CD4-positive, alpha-beta T cell treated with Interleukin-4 for 4 hours (primary cell): ENCODE results near the gene VSTM2B.

Experiments used
- DNase-seq: peaks from one replicate; pipeline ENCODE4 v3.0.0-alpha.2; 2020

Gene VSTM2B

DNA sequence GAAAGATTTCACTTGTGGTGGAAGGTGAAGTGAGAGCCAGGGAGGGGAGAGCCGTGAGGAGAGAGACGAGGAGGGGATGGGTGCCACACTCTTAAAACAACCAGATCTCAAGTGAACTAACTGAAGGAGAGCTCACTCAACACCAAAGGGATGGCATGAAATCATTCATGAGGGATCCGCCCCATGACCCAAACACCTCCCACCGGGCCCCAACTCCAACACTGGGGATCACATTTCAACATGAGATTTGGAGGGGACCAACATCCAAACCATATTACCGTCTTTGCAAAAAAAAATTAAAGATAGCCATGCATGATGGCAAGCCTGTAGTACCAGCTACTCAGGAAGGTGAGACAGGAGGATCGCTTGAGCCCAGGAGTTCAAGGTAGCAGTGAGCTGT is 45.4 kb downstream of the VSTM2B start:
- DNase-seq = no peak

DNA sequence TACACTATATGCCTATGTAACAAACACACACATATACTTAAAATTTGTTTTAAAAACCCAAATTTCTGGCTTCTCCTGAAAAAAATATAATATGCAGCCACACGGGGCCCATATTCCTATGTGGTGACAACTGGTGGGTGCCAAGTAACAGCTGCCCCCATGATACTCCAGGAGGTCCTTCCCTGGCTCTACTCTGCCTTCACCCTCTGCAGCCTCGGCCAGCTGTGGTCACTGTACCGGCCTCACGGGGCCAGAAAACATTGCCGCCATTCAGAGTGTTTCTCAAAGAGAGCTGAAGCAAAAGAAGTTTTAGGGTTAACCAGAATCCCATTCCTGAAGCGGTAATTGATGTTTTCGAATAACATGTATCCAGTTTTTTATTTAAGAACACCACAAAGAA is 47.7 kb downstream of the VSTM2B start:
- DNase-seq = no peak

DNA sequence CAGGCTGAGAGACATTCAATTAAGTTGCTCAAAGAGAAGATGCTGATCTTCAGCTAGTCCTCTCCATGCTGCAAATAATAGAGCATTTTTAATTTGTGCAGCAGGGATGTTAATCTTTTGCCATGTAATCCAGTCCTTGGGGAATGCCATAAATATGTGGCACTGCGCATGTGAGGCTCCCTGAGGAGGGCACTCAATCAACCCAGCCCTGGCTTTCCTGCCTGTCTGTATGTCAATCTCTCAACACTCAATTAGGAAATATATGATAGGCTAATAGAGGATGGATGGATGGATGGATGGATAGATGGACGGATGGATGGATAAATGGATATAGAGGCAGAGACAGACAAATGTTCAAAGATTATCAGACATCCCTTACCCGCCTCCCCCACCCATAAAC is 48.7 kb downstream of the VSTM2B start:
- DNase-seq = no peak

DNA sequence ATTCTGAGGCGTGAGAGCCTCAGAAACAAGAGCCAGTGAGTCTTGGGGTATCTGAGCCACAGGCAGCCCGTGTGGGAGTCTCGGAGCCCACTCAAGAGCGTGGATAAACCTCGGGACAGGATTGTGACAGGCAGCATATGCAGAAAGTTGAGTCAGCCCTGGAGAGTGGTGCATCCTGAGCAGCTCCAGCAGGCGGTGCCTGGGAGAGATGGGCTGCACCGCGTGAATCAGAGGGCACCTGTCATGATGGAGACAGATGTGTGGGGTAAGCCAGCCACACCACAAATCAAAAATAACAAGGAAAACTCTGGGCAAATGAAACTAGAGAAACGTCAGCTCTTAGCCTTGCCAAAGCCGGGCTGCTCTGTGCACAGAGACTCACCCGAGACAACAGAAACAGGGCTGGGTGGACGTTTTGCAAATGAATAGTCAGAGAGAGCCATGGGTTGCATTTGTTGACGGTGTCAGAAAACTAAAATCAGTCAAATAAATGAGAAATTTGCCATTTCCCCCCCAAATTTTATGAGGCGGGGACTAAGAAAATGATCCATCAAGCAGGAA is 50.3 kb downstream of the VSTM2B start:
- no peak for DNase-seq

DNA sequence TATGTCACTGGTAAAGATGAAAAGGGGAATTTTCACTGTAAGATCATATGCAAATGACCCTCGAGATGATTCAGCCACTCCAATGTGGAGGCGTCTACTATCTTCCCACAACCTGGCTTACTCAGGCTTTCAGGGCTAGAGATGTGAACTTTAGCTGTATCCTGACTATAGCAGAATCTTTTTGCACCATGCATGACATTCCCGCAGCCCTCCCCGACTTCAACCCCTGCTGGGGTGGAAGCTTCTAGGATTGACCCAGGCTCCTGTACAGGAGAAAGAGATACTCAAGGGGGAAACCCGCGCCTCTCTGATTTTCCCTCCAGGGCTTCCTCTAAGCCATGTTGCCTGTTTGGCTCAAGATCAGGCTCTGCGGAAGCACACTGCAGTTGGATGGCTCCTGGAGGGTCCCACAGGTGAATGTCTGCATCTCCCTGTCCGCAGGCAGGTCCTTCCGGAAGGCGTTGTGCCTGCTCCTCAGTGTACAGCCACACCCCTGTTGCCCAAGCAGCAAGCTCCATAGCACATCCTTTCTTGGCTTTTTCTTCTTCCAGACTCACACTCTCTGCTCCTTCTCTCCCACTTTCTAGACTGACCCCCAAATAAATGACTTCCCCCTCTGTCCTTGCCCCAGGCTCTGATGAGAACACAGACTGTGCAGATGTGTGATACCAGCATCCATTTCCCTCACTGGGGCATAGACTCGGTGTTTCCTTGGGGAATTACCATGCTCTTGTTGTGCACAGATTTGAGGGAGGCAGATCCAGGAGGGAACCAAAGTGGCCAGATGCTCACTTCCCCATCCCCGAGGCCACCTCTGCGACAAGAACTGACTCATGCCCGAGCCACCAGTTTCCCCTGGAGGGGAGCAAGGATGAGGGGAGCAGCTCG is 51.2 kb downstream of the VSTM2B start:
- DNase-seq = no peak

DNA sequence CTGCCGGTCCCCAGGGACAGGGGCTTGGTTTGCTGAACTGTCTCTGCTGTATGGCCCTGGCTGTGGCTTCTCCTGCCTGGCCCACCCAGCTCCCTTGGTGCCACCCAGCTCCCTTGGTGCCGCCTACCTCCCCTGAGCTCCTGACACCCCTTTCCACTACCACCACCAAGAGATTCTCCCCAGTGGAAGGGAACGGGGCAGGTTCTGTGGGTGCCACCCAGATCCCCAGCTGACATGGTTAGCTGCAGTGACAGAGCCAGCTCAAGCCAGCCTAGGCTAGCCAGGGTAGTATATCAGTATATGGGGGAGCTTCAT is 51.8 kb downstream of the VSTM2B start:
- DNase-seq = no peak

DNA sequence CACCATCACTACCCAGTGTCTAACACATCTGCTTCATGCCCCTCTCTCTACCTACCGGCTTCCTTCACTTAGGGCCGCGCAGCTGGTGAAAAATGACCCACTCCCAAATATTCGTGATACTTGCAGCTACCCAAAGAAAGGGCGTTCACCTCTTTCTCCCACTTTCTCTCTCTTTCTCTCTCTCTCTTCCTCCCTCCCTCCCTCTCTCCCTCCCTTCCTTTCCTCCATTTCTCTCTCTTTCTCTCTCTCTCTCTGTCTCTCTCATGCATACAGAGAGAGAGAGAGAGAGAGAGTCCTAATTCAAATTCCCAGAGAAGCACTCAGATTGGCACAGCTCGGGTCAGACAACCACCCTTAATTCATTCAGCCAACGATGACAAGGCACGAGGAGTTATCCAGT is 52.6 kb downstream of the VSTM2B start:
- no peak for DNase-seq

DNA sequence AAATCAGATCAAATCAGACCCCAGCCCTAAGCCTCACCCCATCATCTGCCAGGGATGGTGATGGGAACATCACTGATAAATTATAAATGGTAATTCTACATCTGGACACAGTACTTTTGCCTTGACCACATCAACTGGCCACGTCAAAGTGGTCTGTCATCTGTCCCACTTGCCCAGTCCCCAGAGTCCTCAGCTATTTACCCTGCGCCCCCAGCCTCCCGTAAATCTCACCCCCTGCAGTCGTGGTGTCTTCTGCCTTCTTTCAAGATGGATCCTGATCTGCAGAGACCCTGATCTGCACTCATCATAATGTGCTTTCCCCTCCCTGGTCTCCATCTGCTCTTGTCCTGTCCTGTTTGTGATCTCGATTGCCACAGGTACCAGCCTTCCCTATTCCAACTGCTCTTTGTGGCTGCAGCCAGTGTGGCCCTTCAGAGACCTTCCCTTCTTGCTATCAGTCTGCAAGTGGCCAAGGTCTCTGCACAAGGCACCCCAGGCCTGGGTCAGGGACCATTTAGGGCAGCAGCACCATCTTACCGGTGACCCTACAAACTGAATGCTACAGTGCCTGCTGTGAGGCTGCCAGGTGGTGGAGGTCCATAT is 53.6 kb downstream of the VSTM2B start:
- DNase-seq = no peak

DNA sequence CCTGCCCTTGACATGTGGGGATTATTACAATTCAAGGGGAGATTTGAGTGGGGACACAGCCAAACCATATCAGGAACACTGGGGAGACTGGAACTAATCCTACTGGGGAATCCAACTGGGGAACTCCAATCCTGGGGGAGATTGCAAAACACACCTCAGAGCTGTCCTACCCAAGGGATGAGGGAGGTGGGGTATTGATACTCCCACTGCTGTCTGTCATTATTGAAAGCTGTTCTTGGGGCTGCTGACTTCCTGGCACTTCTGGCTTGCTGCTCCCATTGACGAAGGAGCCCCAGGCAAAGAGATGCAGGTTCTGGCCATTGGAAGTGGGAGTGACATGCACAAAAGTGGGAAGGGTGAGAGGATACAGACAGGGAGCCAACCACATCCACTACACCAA is 55.6 kb downstream of the VSTM2B start:
- DNase-seq = no peak

DNA sequence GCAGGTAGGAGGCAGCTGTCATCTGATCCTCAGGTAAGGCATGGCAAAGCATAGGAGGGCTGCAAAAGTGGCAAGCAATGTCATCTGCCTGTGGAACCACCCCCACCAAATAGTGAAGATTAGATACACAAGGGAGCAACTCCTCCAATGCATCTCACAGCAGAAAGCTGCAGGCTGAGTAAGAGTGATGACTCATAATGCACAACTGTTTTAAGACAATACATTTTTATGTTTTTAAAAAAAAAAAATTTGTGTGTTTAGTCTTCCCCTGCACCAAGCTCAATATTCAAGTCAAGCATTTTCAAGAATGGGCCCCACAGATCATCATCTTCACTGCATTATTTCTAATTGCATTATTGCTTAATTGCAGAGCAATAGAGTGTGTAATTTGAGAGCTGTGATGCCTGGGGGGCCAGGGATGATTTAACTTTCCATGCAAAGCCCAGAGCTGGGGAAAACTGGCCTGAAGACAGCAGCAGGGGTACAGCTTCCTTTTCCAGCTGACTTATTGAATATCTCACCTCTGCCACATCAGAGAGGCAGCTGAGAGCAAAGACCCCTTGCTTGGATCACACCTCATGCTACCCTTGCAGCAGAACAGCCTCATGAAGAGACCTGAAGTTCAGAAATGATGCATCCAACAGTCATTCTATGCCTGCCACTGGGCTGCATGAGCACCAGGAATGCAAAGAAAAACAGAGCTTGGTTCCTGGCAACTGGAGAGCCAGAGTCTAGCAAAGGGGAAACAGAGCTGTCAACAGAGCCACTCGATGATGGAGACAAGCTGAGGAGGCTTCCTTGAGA is 57.6 kb downstream of the VSTM2B start:
- no peak for DNase-seq

DNA sequence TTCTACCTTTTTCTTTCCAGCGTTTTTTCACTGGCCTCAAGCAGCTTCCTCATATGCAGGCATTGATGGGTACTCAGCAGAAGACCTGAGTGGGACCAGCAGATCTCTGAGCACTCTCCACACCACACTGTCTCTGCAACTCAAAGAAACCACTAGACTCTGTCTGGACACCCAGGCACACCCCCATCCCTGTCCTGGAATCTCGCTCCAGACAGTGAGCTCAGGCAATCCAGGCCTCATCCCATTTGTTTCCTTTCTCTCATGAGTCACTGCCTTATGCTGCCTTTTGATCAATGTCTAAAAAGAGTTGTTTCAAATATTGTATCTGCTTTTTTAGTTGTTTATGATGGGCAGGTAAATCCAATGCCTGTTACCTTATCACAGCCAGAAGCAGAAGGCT is 60.6 kb downstream of the VSTM2B start:
- DNase-seq = no peak

DNA sequence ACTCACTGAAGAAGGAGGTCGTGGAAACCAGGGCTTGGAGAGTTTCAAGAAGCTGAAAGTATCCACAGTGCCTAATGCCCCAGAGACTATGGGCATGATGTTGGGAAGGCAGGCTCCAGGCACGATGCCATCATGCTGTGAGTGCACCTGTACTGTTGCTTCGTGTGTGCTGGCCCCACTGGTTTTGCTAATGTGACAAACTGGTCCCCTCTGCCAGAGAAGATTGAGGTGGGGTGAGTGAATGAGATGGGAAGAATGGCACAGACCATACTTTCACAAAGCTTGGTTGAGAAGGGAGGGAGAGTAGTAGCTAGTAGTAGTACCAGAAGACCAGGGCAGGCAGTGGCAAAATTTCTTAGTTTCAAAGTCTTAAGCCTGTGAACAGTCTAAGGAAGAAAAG is 61.3 kb downstream of the VSTM2B start:
- DNase-seq = no peak

DNA sequence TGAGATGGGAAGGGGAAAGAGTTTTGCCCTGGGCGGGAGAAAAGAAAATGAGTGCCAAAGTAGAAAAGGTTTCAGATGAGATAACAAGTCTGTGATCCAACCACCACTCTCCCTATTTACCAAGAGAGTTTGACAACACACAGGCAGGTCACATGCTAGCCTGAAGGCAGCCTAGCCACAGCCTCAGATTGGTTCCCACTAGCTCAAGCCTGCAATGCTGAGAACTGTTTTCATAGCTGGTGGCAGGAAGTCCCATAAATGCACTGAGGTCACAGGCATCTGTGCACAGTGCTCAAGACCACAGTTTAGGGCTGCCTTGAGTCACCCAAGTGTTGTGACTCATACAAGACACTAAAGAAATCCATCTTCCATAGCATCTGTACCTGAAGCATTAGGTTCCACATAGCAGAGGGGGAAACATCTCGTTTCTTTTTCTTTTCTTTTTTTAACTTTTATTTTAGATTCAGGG is 61.8 kb downstream of the VSTM2B start:
- peak; percentile 76 for DNase-seq

DNA sequence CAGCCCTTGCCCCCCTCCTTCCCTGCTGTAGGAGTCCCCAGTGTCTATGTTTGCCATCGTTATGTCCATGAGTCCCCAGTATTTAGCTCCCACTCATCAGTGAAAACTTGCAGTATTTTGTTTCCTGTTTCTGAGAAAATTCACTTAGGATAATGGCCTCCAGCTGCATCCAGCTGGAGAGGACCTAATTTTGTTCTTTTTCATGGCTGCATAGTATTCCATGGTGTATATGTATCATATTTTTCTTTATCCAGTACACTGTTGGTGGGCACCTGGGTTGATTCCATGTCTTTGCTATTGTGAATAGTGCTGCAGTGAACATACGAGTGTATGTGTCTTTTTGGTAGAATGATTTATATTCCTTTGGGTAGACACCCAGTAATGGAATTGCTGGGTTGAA is 62.3 kb downstream of the VSTM2B start:
- no peak for DNase-seq

DNA sequence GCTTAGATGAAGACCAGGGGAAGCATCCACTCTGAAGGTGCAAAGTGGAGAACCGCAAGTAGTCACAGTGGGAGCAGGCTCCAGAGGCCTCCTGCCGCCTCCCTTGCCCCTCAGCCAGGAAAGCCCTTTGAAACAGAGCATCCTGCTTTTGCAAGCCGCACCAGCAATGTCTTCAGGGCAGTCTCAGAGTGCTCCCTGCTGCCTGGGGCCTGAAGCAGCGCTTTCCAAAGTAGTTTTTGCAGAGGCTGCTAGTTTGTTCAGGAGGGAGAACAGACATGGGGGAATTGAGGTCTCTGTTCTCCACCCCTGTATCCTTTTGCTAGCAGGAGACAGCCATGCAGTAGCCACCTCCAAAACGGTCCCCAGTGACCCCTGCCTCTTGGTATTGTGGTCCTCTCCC is 64.5 kb downstream of the VSTM2B start:
- DNase-seq = no peak

DNA sequence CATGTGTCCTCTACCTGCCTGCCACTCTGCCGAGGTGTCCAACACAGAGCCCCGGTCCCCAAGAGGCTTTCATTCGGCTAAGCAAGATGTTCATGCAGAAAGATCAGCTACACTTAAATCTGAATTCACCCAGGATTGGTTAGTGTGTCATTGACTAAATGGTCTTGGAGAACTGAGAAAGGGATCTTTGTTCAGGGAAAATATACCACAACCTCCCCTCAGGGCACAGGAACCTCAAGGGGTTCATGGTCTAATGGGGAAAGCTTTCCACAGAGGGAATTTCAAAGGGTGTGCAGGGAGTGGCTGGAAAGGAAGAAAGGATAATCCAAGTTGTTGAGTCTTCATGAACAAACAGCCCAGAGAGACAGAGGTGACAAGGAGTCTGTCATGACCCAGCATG is 65.9 kb downstream of the VSTM2B start:
- no peak for DNase-seq

DNA sequence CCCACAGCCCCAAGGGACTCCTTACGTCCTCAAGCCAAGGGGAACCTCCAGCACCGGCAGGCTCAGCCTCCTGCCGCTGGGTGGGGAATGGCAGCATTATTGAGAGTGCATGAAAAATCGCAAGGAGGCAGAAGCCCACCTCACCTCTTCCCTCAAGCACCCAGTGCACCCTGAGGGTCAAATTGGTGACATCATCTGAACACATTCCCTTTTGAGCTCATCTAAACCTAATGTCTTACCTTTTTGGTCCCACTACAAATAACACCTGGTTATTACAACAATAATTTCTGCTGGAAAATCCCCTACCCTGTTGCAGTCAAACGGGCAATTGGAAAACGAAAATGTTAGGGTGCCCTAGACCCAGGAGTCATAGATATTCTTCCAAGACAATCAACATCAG is 68.1 kb downstream of the VSTM2B start:
- no peak for DNase-seq

DNA sequence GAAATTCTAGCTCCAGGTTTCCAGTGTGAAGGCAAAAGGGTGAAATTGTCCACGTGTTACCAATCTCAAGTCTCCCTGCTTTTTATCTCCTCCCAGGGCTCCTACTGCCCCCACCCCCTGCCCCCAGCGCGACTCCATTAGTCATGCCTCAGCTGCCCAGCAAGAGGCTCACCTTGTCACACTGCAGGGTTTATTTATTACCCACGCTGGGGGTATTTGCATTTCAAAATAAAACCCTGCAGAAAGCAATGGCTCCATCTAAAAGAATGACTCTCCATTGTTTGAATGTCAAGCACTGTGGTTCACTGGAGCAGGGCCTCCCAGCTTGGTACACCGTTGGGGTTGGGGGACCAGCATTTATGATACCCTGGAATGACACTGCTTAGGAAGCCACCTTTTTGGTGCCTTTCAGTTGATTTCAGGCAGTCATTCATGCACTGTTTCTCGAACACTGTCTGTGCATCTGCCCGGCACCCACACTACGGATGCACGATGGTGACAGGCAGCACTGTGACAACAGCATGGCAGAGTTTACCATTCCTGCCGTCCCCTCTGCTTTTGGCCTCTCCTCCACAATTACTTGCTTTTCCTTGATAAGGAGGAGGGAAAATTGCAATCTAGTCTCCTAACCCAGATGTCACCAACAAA is 70.4 kb downstream of the VSTM2B start:
- DNase-seq = no peak

DNA sequence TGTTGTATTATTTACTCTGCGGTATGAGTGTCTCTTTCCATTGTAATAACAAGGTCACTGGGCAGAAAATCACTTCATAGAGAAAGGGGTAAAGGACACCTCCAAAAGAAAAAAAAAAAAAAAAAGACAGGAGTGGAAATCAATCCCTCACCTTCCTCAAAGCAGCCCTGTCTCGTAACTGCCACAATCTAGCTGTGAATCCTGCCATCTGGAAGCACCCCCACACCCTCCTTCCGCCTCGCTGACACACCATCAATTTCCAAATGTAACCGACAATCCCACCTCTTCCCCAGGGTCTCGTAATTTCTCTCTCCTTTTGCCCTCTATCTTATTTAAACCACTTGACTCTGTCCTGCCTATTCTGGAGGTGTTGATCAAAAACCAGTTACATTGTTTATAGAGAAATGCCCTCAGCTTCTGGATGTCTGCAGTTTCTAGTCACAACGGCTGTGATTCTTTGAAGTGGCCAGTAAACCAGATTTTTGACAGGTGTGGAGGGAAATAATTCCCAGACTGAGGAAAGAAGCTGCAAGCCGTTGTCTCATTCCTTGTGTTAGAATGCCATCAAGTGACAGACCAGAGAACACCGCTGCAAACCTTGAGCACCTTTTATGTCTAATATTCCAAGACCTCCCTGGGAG is 71.2 kb downstream of the VSTM2B start:
- DNase-seq = no peak

DNA sequence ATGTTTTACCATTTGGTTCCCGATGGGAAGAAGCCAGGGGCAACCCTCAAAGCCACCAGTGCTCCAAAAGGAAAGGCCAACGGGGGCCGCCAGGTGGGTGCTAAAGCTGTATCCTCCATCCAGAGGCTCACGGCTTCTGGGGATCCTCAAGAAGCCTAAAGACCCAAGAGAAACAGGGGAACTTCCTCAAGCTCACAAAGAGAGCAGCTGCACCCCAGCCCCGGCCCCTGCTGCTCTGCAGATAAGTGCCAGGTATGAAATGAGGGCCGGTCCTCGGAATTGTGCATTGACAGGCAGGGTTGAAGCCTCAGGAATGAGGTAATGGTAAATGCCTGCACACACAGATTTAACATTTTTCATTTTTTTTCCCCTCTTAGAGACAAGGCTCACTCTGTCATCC is 72.2 kb downstream of the VSTM2B start:
- DNase-seq = no peak

DNA sequence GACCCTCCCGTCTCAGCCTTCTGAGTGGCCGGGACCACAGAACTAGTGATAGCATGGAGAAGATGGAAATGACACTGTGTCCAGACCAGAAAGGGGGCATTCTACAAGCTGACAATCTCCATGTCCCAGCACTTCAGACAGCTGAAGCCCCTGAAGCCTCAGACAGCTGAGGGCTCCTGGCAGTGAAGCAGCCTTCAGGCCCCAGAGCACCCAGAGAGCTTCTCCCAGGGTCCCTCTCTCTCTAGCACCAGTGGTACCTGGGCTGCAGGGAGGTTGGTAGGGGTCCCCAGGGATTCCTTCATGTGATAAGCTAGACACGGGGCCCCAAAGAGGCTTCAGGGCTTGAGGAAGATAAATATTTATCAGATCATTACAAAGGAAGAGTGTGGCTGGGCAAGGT is 72.7 kb downstream of the VSTM2B start:
- DNase-seq = no peak

DNA sequence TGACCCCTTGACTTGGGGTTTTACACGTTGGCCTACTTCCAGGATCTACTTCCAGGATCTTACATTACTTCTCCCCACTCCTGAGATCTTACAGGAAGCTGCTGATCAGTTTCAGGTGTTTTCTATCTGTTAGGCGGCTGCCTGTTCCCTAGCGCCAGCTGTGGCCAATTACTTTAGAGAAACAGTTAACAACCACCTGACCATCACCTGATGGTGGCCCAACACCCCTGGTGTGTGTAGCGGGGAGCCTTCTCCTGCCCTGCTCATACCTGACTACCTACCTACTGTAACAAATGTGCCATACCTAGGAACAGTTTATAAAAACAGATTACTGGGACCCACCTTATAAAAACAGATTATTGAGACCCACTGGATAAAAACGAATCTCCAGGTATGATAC is 77.5 kb downstream of the VSTM2B start:
- DNase-seq = no peak
